Panc1 (cell line): ENCODE measurements around the gene BFSP1. TPM values are rescaled to one million over a fixed set of nuclear protein-coding genes. Genes with fewer than 3 reads are reported as not detected.

Experiments
- ATAC-seq: fragments of 200-7000 bp; cut with Tn5 transposase; 2 replicates; pipeline ENCODE4 v1.9.1; 2020; ENCODE audit warnings: mild to moderate bottlenecking, moderate library complexity
- BruUV-seq: library from RNA; stranded (reverse); fragments of 400-500 nt; replicated peaks from 2 replicates; lab custom pipeline; 2021; lab: Mats Ljungman, UMichigan
- CTCF ChIA-PET: fragments of 300-600 bp; sonication (Branson Sonifier 250); formaldehyde crosslinking; loops from one replicate; lab custom pipeline; 2022; ENCODE audit warnings: antibody characterized with exemption; lab: Charles Lee
- POLR2A ChIA-PET: fragments of 300-600 bp; sonication (Branson Sonifier 250); formaldehyde crosslinking; loops from one replicate; lab custom pipeline; 2022; ENCODE audit warnings: antibody characterized with exemption; lab: Charles Lee
- DNase-seq: peaks from one replicate; pipeline ENCODE4 v3.0.0-alpha.2; 2010; ENCODE audit warnings: low read depth, low spot score
- H3K27ac ChIP-seq: 2 replicates; pipeline ENCODE4 v1.5.1; 2011; ENCODE audit warnings: mild to moderate bottlenecking, low read length, inconsistent platforms
- H3K27me3 ChIP-seq: fragments of 200-500 bp; sonication (Bioruptor generic); 2 replicates; pipeline ENCODE4 v1.6.0; 2014; ENCODE audit warnings: low read length, inconsistent platforms; ENCODE audit not compliant: control insufficient read depth, insufficient read depth
- H3K36me3 ChIP-seq: fragments of 200-500 bp; sonication (Bioruptor generic); 2 replicates; pipeline ENCODE4 v1.5.1; 2014; ENCODE audit warnings: inconsistent platforms, mild to moderate bottlenecking, low read length, moderate library complexity; ENCODE audit not compliant: control insufficient read depth, insufficient read depth
- H3K4me1 ChIP-seq: 2 replicates; pipeline ENCODE4 v1.5.1; 2011; ENCODE audit warnings: inconsistent platforms, mild to moderate bottlenecking, low read length, moderate library complexity; ENCODE audit not compliant: control insufficient read depth, insufficient read depth
- H3K4me3 ChIP-seq, 2 experiments: 2 replicates each; pipeline ENCODE4 v1.5.1; 2011 to 2012; ENCODE audit warnings: low read depth in 2 of 2, low read length in 2 of 2, mild to moderate bottlenecking in 2 of 2, inconsistent platforms in 1 of 2, moderate library complexity in 1 of 2
- H3K9me3 ChIP-seq: fragments of 200-500 bp; sonication (Bioruptor generic); 2 replicates; pipeline ENCODE4 v1.5.1; 2014; ENCODE audit warnings: low read depth, mild to moderate bottlenecking, inconsistent platforms, low read length, moderate library complexity; ENCODE audit not compliant: control insufficient read depth, insufficient read depth
- CTCF ChIP-seq: fragments of 450-650 bp; IDR thresholded peaks from 2 replicates; pipeline ENCODE4 v1.5.1; 2017; ENCODE audit warnings: mild to moderate bottlenecking
- POLR2AphosphoS5 ChIP-seq: IDR thresholded peaks from 2 replicates; pipeline ENCODE4 v1.6.1; 2012; ENCODE audit warnings: mild to moderate bottlenecking, low read depth, low read length, moderate library complexity
- REST ChIP-seq, 2 experiments: IDR thresholded peaks; 2 replicates each; pipeline ENCODE4 v1.6.1; 2011 to 2012; ENCODE audit warnings: low read depth in 2 of 2, control low read depth in 1 of 2, low read length in 1 of 2, mild to moderate bottlenecking in 1 of 2, moderate library complexity in 1 of 2; ENCODE audit not compliant: insufficient read depth in 1 of 2
- SIN3A ChIP-seq: IDR thresholded peaks from 2 replicates; pipeline ENCODE4 v1.6.1; 2012; ENCODE audit warnings: low read depth, mild to moderate bottlenecking, low read length, moderate library complexity, borderline replicate concordance; ENCODE audit not compliant: insufficient read depth
- TCF7L2 ChIP-seq: IDR thresholded peaks from 2 replicates; pipeline ENCODE4 v1.6.1; 2011; ENCODE audit warnings: mild to moderate bottlenecking, low read depth, low read length, inconsistent platforms
- in situ Hi-C: cut with HindIII; loops from 2 replicates; pipeline ENCODE4 v1.10.0; 2016; ENCODE audit warnings: low sequenced_read_pairs, low pct_unique_long_range_greater_than_20kb
- intact Hi-C: fragments of 100-400 bp; cut with micrococcal nuclease; formaldehyde crosslinking; loops from one replicate; pipeline ENCODE4 v1.10.0; 2022; ENCODE audit not compliant: unreplicated experiment
- total RNA-seq: library from RNA; stranded (reverse); gene quantifications from one replicate; pipeline ENCODE4 v1.2.1, GENCODE V29; 2021; ENCODE audit not compliant: unreplicated experiment

Gene BFSP1
- total RNA-seq, 1 experiment from 2014 or later = 6.9 TPM

- no peaks in the 10 kb centered on the region for H3K36me3 ChIP-seq
- ChIA-PET POLR2A (no interaction called here), CTCF (no interaction called here)
- no TSS peak for BruUV-seq
- no peaks in the 10 kb centered on the region for H3K9me3 ChIP-seq
- no peak overlapping the region for H3K4me3 ChIP-seq
- in situ Hi-C loops (no loop called here), intact Hi-C loops (no loop called here)
- H3K27ac ChIP-seq = no peak overlapping the region
- TF ChIP-seq REST (IDR thresholded peaks at IDR 0.05; ENCODE audit: insufficient read depth in 1 of 2, low read depth in 2 of 2, low read length in 1 of 2) = no peak
- TF ChIP-seq TCF7L2 = no peak
- TF ChIP-seq POLR2AphosphoS5 = no peak
- no peak for TF ChIP-seq SIN3A
- TF ChIP-seq CTCF = no peak
- DNase-seq (no peak), ATAC-seq (no peak)
- H3K4me1 ChIP-seq = no peaks in the 10 kb centered on the region
- H3K27me3 ChIP-seq = peaks cover under 1% of the 10 kb centered on the region; the same call in 1 of the 2 replicates
Observed at GRCh38 chr20:17467120-17467655, 64.0 kb downstream of the BFSP1 start.

- intact Hi-C loops (no loop called here), in situ Hi-C loops (no loop called here)
- Histone ChIP-seq H3K27ac (no peak overlapping the region), H3K9me3 (no peaks in the 10 kb centered on the region), H3K27me3 (peaks cover 2% of the 10 kb centered on the region; the same call in 1 of the 2 replicates), H3K4me1 (no peaks in the 10 kb centered on the region), H3K36me3 (no peaks in the 10 kb centered on the region), H3K4me3 (no peak overlapping the region)
- TF ChIP-seq TCF7L2 = no peak
- TF ChIP-seq SIN3A = no peak
- TF ChIP-seq CTCF = no peak
- TF ChIP-seq REST (IDR thresholded peaks at IDR 0.05; ENCODE audit: insufficient read depth in 1 of 2, low read depth in 2 of 2, low read length in 1 of 2) = no peak
- no peak for TF ChIP-seq POLR2AphosphoS5
- no peak for ATAC-seq
- ChIA-PET CTCF (no interaction called here), POLR2A (no interaction called here)
- no TSS peak for BruUV-seq
- no peak for DNase-seq
Observed at GRCh38 chr20:17466641-17467040, 64.5 kb downstream of the BFSP1 start.
